ENCODE data around the gene CCDC78.

- no peak for TF ChIP-seq CTCF (IDR thresholded peaks at IDR 0.05; ENCODE audit: extremely low read depth in 1 of 2, insufficient read depth in 1 of 2, low read depth in 1 of 2, low read length in 2 of 2)
- no peak for TF ChIP-seq POLR2A (IDR thresholded peaks at IDR 0.05; ENCODE audit: low read depth, low read length)
- no peak for TF ChIP-seq MAX (IDR thresholded peaks at IDR 0.05; ENCODE audit: insufficient read depth, insufficient read length)
- no peak for TF ChIP-seq EZH2 (IDR thresholded peaks at IDR 0.05; ENCODE audit: borderline replicate concordance, low read depth, low read length, severe bottlenecking)
- no peak for TF ChIP-seq MYC (IDR thresholded peaks at IDR 0.05; ENCODE audit: low read depth, low read length)
- no peak for TF ChIP-seq POLR2AphosphoS5 (IDR thresholded peaks at IDR 0.05; ENCODE audit: insufficient read depth, low read depth, low read length)
- TF ChIP-seq FOS (IDR thresholded peaks at IDR 0.05; ENCODE audit: borderline replicate concordance, insufficient read depth, low read length): no peak
- no peak for TF ChIP-seq JUN (IDR thresholded peaks at IDR 0.05; ENCODE audit: borderline replicate concordance, insufficient read depth, insufficient read length, low read depth)
- no peak for TF ChIP-seq GATA2 (IDR thresholded peaks at IDR 0.05; ENCODE audit: insufficient read depth, insufficient read length, low read depth, low read length)
These were observed 32.9 kb downstream of the CCDC78 start for GRCh38 chr16:693364-693763.
